A673 (cell line): ENCODE data around the gene QRSL1. TPM values are rescaled to one million over a fixed set of nuclear protein-coding genes. Genes with fewer than 3 reads are reported as not detected.

ENCODE experiments used
- BruUV-seq: library from RNA; stranded (reverse); fragments of 400-500 nt; replicated peaks from 2 replicates; lab custom pipeline; 2021; lab: Mats Ljungman, UMichigan
- CTCF ChIA-PET: fragments of 300-600 bp; sonication (Branson Sonifier 250); formaldehyde crosslinking; loops from one replicate; lab custom pipeline; 2022; ENCODE audit warnings: antibody characterized with exemption; lab: Charles Lee
- POLR2A ChIA-PET: fragments of 300-600 bp; sonication (Branson Sonifier 250); formaldehyde crosslinking; loops from one replicate; lab custom pipeline; 2022; ENCODE audit warnings: antibody characterized with exemption; ENCODE audit not compliant: low non-redundant PET; lab: Charles Lee
- DNase-seq: peaks from one replicate; pipeline ENCODE4 v3.0.0-alpha.2; 2015; ENCODE audit warnings: low spot score
- H3K27ac ChIP-seq: fragments of 200-600 bp; sonication (generic); 2 replicates; pipeline ENCODE4 v1.5.1; 2016; ENCODE audit warnings: mixed run types, low read depth, mild to moderate bottlenecking, mixed read lengths, antibody characterized with exemption, low read length; ENCODE audit not compliant: poor library complexity, severe bottlenecking
- H3K27me3 ChIP-seq: fragments of 200-600 bp; sonication (generic); replicated peaks from 2 replicates; pipeline ENCODE4 v1.6.1; 2017; ENCODE audit warnings: mixed run types, low read depth, mild to moderate bottlenecking, mixed read lengths, antibody characterized with exemption, low read length; ENCODE audit not compliant: insufficient read depth, poor library complexity
- H3K36me3 ChIP-seq: fragments of 200-600 bp; sonication (generic); 2 replicates; pipeline ENCODE4 v1.6.1; 2016; ENCODE audit warnings: mixed run types, mild to moderate bottlenecking, mixed read lengths, antibody characterized with exemption, low read length; ENCODE audit not compliant: insufficient read depth, poor library complexity, severe bottlenecking
- H3K4me1 ChIP-seq: fragments of 200-600 bp; sonication (generic); 2 replicates; pipeline ENCODE4 v1.6.1; 2017; ENCODE audit warnings: mixed run types, mild to moderate bottlenecking, mixed read lengths, antibody characterized with exemption, low read length; ENCODE audit not compliant: insufficient read depth, poor library complexity, severe bottlenecking
- H3K4me3 ChIP-seq: fragments of 200-600 bp; sonication (generic); 2 replicates; pipeline ENCODE4 v1.5.1; 2016; ENCODE audit warnings: low read depth, mixed run types, mild to moderate bottlenecking, mixed read lengths, low read length; ENCODE audit not compliant: poor library complexity, severe bottlenecking
- H3K9me3 ChIP-seq: fragments of 200-600 bp; sonication (generic); 2 replicates; pipeline ENCODE4 v1.6.1; 2016; ENCODE audit warnings: mixed run types, low read depth, mild to moderate bottlenecking, mixed read lengths, antibody characterized with exemption, low read length; ENCODE audit not compliant: poor library complexity, severe bottlenecking
- EZH2 ChIP-seq: fragments of 200-600 bp; sonication (generic); IDR thresholded peaks from 2 replicates; pipeline ENCODE4 v1.6.1; 2017; ENCODE audit warnings: borderline replicate concordance, low read depth, mild to moderate bottlenecking, mixed read lengths, antibody characterized with exemption, low read length; ENCODE audit not compliant: poor library complexity, severe bottlenecking
- intact Hi-C: fragments of 100-400 bp; cut with micrococcal nuclease; formaldehyde crosslinking; loops from one replicate; pipeline ENCODE4 v1.10.0; 2022; ENCODE audit not compliant: unreplicated experiment
- total RNA-seq: library from RNA; stranded (reverse); gene quantifications from 2 replicates; pipeline ENCODE4 v1.2.3, GENCODE V29; 2021
- TF ChIP-seq, protein P1 (sequence below): fragments of 300-800, 200-600 bp; sonication (generic); conservative IDR thresholded peaks from 2 replicates; pipeline ENCODE4 v1.5.1; 2017; ENCODE audit warnings: low read depth, mild to moderate bottlenecking, antibody characterized with exemption, low read length, moderate library complexity, mixed read lengths

The QRSL1 gene
- total RNA-seq, 1 experiment from 2014 or later: 20.4 TPM

DNA sequence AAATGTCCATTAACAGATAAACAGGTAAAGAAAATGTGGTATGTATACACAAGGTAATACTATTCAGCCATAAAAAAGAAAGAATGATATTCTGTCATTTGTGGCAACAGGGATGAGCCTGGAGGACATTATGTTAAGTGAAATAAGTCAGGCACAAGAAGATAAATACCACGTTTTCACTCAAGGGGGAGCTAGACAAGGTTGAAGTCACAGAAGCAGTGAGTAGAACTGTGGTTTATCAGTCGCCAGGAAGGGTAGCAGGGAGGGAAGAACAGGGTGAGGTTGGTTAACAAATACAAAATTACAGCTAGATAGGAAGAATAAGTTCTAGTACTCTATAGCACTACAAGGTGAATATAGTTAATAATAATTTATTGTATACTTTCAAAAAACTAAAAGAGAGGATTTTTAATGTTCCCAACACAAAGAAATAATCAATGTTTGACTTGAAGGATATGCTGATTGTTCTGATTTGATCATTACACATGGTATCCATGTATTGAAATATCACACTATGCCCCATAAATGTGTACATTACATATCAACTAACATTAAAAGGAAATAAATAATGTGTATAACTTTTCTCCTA, 21.2 kb upstream of the QRSL1 start:
- ChIA-PET CTCF (interaction anchor here (0.6 to 1.4 kb wide), 3 partner anchors 371 to 390 kb away, joined by 4 to 5 read pairs (median 4); no protein-coding TSS in a partner anchor), POLR2A (no interaction called here)
- no peak overlapping the region for H3K4me3 ChIP-seq
- H3K9me3 ChIP-seq: no peaks in the 10 kb centered on the region
- H3K27me3 ChIP-seq: no peaks in the 10 kb centered on the region
- no peak for TF ChIP-seq EZH2
- TF ChIP-seq, protein P1, sequence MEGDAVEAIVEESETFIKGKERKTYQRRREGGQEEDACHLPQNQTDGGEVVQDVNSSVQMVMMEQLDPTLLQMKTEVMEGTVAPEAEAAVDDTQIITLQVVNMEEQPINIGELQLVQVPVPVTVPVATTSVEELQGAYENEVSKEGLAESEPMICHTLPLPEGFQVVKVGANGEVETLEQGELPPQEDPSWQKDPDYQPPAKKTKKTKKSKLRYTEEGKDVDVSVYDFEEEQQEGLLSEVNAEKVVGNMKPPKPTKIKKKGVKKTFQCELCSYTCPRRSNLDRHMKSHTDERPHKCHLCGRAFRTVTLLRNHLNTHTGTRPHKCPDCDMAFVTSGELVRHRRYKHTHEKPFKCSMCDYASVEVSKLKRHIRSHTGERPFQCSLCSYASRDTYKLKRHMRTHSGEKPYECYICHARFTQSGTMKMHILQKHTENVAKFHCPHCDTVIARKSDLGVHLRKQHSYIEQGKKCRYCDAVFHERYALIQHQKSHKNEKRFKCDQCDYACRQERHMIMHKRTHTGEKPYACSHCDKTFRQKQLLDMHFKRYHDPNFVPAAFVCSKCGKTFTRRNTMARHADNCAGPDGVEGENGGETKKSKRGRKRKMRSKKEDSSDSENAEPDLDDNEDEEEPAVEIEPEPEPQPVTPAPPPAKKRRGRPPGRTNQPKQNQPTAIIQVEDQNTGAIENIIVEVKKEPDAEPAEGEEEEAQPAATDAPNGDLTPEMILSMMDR: peak; percentile 68
- intact Hi-C loops: loop anchor here (1.0 kb wide), 1 partner anchor 371 kb away; no protein-coding TSS in a partner anchor
- no TSS peak for BruUV-seq
- H3K36me3 ChIP-seq: no peaks in the 10 kb centered on the region
- H3K27ac ChIP-seq: no peak overlapping the region
- peak; percentile 73 for DNase-seq
- no peaks in the 10 kb centered on the region for H3K4me1 ChIP-seq

DNA sequence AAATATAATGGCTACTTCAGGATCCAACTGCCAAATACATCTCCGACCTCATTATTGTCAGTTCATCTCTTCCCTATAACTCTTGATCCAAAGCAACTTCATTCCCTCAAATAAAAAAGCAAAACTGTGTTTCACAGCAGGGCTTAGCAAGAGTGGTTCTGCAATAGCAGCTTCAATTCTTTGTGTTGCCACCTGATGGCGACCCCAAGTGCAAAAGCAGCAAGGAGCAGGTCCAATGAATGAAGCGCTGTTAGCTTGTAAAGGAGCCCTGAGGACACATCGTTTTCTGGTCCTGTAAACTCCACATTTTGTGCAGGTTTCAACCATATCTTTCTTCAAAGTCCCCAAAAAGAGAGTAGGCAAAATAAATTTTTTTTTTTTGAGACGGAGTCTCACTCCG, 19.7 kb upstream of the QRSL1 start:
- no peak for TF ChIP-seq EZH2
- TF ChIP-seq, protein P1: peak; percentile 55
- H3K36me3 ChIP-seq: no peaks in the 10 kb centered on the region
- intact Hi-C loops: no loop called here
- H3K27ac ChIP-seq: no peak overlapping the region
- POLR2A ChIA-PET: no interaction called here
- no peaks in the 10 kb centered on the region for H3K4me1 ChIP-seq
- no TSS peak for BruUV-seq
- H3K27me3 ChIP-seq: no peaks in the 10 kb centered on the region
- no peaks in the 10 kb centered on the region for H3K9me3 ChIP-seq
- H3K4me3 ChIP-seq: no peak overlapping the region
- peak; percentile 50 for DNase-seq
- CTCF ChIA-PET: interaction anchor here (0.6 to 1.2 kb wide), 5 partner anchors 19 to 370 kb away, joined by 3 to 8 read pairs (median 4); no protein-coding TSS in a partner anchor

DNA sequence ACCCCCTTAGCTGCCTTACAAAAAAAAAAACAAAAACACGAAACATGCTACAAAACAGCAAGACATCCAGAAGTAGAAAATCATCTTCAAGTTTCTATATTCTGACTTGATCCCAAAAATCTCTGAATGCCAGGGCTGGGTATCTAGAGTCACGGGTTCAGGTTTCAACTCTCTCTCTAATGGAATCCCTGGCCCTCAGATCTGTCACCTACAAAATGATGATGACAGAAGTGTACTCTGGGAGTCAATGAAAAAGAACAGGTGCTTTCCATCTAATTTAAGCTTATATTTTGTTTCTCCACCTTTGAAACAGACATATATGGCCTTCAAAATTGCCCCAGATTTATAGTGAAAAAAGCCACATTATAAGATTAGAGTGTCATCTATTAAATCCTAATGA, 18.3 kb upstream of the QRSL1 start:
- Histone ChIP-seq H3K36me3 (no peaks in the 10 kb centered on the region), H3K27ac (no peak overlapping the region), H3K4me3 (no peak overlapping the region), H3K27me3 (no peaks in the 10 kb centered on the region), H3K9me3 (no peaks in the 10 kb centered on the region), H3K4me1 (no peaks in the 10 kb centered on the region)
- TF ChIP-seq, protein P1: no peak
- TF ChIP-seq EZH2: no peak
- ChIA-PET CTCF (no interaction called here), POLR2A (no interaction called here)
- BruUV-seq: no TSS peak
- DNase-seq: no peak
- intact Hi-C loops: no loop called here
